HCT116 (cell line): ENCODE measurements around the gene FNIP2. TPM values are rescaled to one million over a fixed set of nuclear protein-coding genes. Genes with fewer than 3 reads are reported as not detected.

Experiments used
- ATAC-seq: fragments of 200-7000 bp; cut with Tn5 transposase; 2 replicates; pipeline ENCODE4 v1.9.1; 2020; ENCODE audit warnings: mild to moderate bottlenecking, moderate library complexity
- BruUV-seq: library from RNA; stranded (reverse); fragments of 400-500 nt; replicated peaks from 2 replicates; lab custom pipeline; 2021; lab: Mats Ljungman, UMichigan
- CTCF ChIA-PET: fragments of 300-600 bp; sonication (Branson Sonifier 250); formaldehyde crosslinking; loops from one replicate; lab custom pipeline; 2021; ENCODE audit warnings: antibody characterized with exemption; lab: Charles Lee
- POLR2A ChIA-PET: fragments of 300-600, 350-600 bp; sonication (Branson Sonifier 250); formaldehyde crosslinking; loops from one replicate; lab custom pipeline; 2021; ENCODE audit warnings: antibody characterized with exemption; lab: Charles Lee
- RAD21 ChIA-PET, 2 experiments: fragments of 300-600 bp; sonication (Branson Sonifier 250); formaldehyde crosslinking; loops; one replicate each; lab custom pipeline; 2023; ENCODE audit warnings: low total read pairs in 2 of 2; ENCODE audit not compliant: uncharacterized antibody in 2 of 2, unreplicated experiment in 2 of 2, low non-redundant PET in 1 of 2; lab: Charles Lee
- DNase-seq: peaks from one replicate; pipeline ENCODE4 v3.0.0-alpha.2; 2010; ENCODE audit warnings: low read depth, low spot score
- H2AFZ ChIP-seq: fragments of 200-600 bp; shearing (Covaris generic), sonication (generic); 2 replicates; pipeline ENCODE4 v1.6.1; 2017; ENCODE audit warnings: low read depth, mixed run types, mixed read lengths, antibody characterized with exemption, low read length; ENCODE audit not compliant: poor library complexity, severe bottlenecking
- H3K27ac ChIP-seq: 2 replicates; pipeline ENCODE4 v1.5.1; 2012; ENCODE audit warnings: low read depth, low read length
- H3K27me3 ChIP-seq: fragments of 200-600 bp; sonication (generic); 2 replicates; pipeline ENCODE4 v1.6.1; 2016; ENCODE audit warnings: mixed run types, low read length, mixed read lengths; ENCODE audit not compliant: insufficient read depth
- H3K36me3 ChIP-seq, 2 experiments: fragments of 200-500 bp in 1 of 2; fragments of 200-600 bp in 1 of 2; sonication (Bioruptor generic) in 1 of 2; sonication (generic) in 1 of 2; 2 replicates each; pipeline versions ENCODE4 v1.5.1 to v1.6.1; 2014 to 2016; ENCODE audit warnings: low read length in 2 of 2, inconsistent platforms in 1 of 2, mixed read lengths in 1 of 2, mixed run types in 1 of 2; ENCODE audit not compliant: insufficient read depth in 2 of 2, control insufficient read depth in 1 of 2
- H3K4me1 ChIP-seq, 2 experiments: fragments of 200-600 bp in 1 of 2; sonication (generic) in 1 of 2; 2 replicates each; pipeline versions ENCODE4 v1.5.1 to v1.6.1; 2012 to 2017; ENCODE audit warnings: low read length in 2 of 2, inconsistent platforms in 1 of 2, mild to moderate bottlenecking in 1 of 2, mixed read lengths in 1 of 2, mixed run types in 1 of 2, moderate library complexity in 1 of 2; ENCODE audit not compliant: insufficient read depth in 2 of 2, control insufficient read depth in 1 of 2
- H3K4me2 ChIP-seq: fragments of 200-600 bp; sonication (generic); 2 replicates; pipeline ENCODE4 v1.6.1; 2017; ENCODE audit warnings: mixed run types, low read length, mixed read lengths
- H3K4me3 ChIP-seq, 2 experiments: fragments of 200-600 bp in 1 of 2; sonication (generic) in 1 of 2; replicated peaks in 1 of 2; 2 replicates each; pipeline ENCODE4 v1.5.1; 2011 to 2016; ENCODE audit warnings: low read length in 2 of 2, control low read depth in 1 of 2, low read depth in 1 of 2, mild to moderate bottlenecking in 1 of 2, mixed read lengths in 1 of 2, mixed run types in 1 of 2
- H3K79me2 ChIP-seq: fragments of 200-600 bp; sonication (generic); 2 replicates; pipeline ENCODE4 v1.6.1; 2017; ENCODE audit warnings: mild to moderate bottlenecking, mixed run types, low read length, moderate library complexity, mixed read lengths; ENCODE audit not compliant: insufficient read depth
- H3K9ac ChIP-seq: fragments of 200-600 bp; sonication (generic); 2 replicates; pipeline ENCODE4 v1.6.1; 2016; ENCODE audit warnings: low read length, mixed read lengths
- H3K9me2 ChIP-seq: fragments of 200-600 bp; sonication (generic), shearing (Covaris generic); 2 replicates; pipeline ENCODE4 v1.6.1; 2017; ENCODE audit warnings: mixed run types, mild to moderate bottlenecking, moderate library complexity; ENCODE audit not compliant: insufficient read depth
- H3K9me3 ChIP-seq, 2 experiments: fragments of 200-500 bp in 1 of 2; fragments of 200-600 bp in 1 of 2; sonication (Bioruptor generic) in 1 of 2; sonication (generic) in 1 of 2; 2 replicates each; pipeline ENCODE4 v1.6.1; 2014 to 2017; ENCODE audit warnings: low read length in 2 of 2, mixed read lengths in 2 of 2, inconsistent platforms in 1 of 2, low read depth in 1 of 2, mild to moderate bottlenecking in 1 of 2, mixed run types in 1 of 2, moderate library complexity in 1 of 2; ENCODE audit not compliant: control insufficient read depth in 1 of 2, insufficient read depth in 1 of 2
- H4K20me1 ChIP-seq: fragments of 200-600 bp; sonication (generic), shearing (Covaris generic); 2 replicates; pipeline ENCODE4 v1.6.1; 2017; ENCODE audit warnings: mixed run types, mild to moderate bottlenecking, moderate library complexity; ENCODE audit not compliant: insufficient read depth
- EZH2 ChIP-seq: fragments of 200-600 bp; sonication (generic); IDR thresholded peaks from 2 replicates; pipeline ENCODE4 v1.6.1; 2017; ENCODE audit warnings: antibody characterized with exemption, mixed run types
- EZH2phosphoT487 ChIP-seq: fragments of 200-600 bp; IDR thresholded peaks from 2 replicates; pipeline ENCODE4 v1.6.1; 2018; ENCODE audit warnings: antibody characterized with exemption, borderline replicate concordance
- FOSL1 ChIP-seq: IDR thresholded peaks from 2 replicates; pipeline ENCODE4 v1.6.1; 2012; ENCODE audit warnings: low read depth
- JUND ChIP-seq: IDR thresholded peaks from 2 replicates; pipeline ENCODE4 v1.6.1; 2012
- POLR2AphosphoS5 ChIP-seq: IDR thresholded peaks from 2 replicates; pipeline ENCODE4 v1.6.1; 2011; ENCODE audit warnings: mild to moderate bottlenecking, low read depth, low read length, moderate library complexity
- SP1 ChIP-seq: IDR thresholded peaks from 2 replicates; pipeline ENCODE4 v1.6.1; 2012; ENCODE audit warnings: low read depth
- YY1 ChIP-seq: IDR thresholded peaks from 2 replicates; pipeline ENCODE4 v1.6.1; 2011; ENCODE audit warnings: low read length, low read depth, moderate library complexity, mild to moderate bottlenecking; ENCODE audit not compliant: insufficient replicate concordance; ENCODE audit errors: extremely low read depth
- ZNF274 ChIP-seq: fragments of 200-500 bp; sonication (Bioruptor generic); IDR thresholded peaks from 2 replicates; pipeline ENCODE4 v1.6.1; 2014; ENCODE audit warnings: mild to moderate bottlenecking, low read depth, low read length, inconsistent platforms
- intact Hi-C: fragments of 100-400 bp; cut with micrococcal nuclease; formaldehyde crosslinking; loops from 2 replicates; pipeline ENCODE4 v1.10.0; 2022
- total RNA-seq: library from RNA; stranded (reverse); gene quantifications from one replicate; pipeline ENCODE4 v1.2.1, GENCODE V29; 2021; ENCODE audit not compliant: unreplicated experiment
- TF ChIP-seq, protein P1 (sequence below): IDR thresholded peaks from 2 replicates; pipeline ENCODE4 v1.6.1; 2012
- TF ChIP-seq, protein P2 (sequence below), 3 experiments: fragments of 200-600 bp in 1 of 3; sonication (generic) in 1 of 3; IDR thresholded peaks in 2 of 3; conservative IDR thresholded peaks in 1 of 3; 2 replicates each; pipeline ENCODE4 v1.5.1; 2012 to 2017; ENCODE audit warnings: low read depth in 2 of 3, low read length in 2 of 3, antibody characterized with exemption in 1 of 3, borderline replicate concordance in 1 of 3, control low read depth in 1 of 3, mild to moderate bottlenecking in 1 of 3, mixed read lengths in 1 of 3, mixed run types in 1 of 3, moderate library complexity in 1 of 3; ENCODE audit not compliant: insufficient read depth in 1 of 3
- TF ChIP-seq, protein P3 (sequence below): IDR thresholded peaks from 2 replicates; pipeline ENCODE4 v1.6.1; 2012; ENCODE audit warnings: low read depth
- TF ChIP-seq, protein P4 (sequence below): IDR thresholded peaks from 2 replicates; pipeline ENCODE4 v1.6.1; 2011; ENCODE audit warnings: mild to moderate bottlenecking, low read length, moderate library complexity; ENCODE audit not compliant: insufficient replicate concordance; ENCODE audit errors: extremely low read depth

FNIP2 gene
- total RNA-seq, 1 experiment from 2014 or later, result 4.8 TPM

DNA sequence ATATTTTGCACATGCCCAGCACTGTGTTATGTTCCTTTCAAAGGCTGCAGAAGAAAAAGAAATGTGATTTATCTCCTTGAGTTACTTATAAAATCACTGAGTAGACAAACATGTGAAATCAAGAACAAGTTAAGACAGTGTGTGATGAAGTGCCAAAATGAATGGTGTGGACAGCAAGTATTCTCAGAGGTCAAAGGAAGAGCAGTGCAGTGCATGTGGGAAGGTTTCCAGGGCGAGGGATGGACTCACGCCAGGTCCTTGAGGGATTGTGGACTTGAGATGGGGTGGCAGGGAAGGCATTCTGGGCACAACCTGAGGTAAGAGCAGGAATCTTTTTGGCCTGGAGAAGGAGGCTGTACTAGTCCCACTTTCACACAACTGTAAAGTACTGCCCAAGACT, 115.5 kb downstream of the FNIP2 start:
- no peak overlapping the region for H3K4me2 ChIP-seq
- DNase-seq (no peak), ATAC-seq (no peak)
- no peaks in the 10 kb centered on the region for H3K4me1 ChIP-seq
- no peak for TF ChIP-seq FOSL1
- TF ChIP-seq, protein P1, sequence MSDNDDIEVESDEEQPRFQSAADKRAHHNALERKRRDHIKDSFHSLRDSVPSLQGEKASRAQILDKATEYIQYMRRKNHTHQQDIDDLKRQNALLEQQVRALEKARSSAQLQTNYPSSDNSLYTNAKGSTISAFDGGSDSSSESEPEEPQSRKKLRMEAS, result no peak
- TF ChIP-seq POLR2AphosphoS5, result no peak
- TF ChIP-seq JUND, result no peak
- no peak for TF ChIP-seq YY1
- TF ChIP-seq EZH2, result no peak
- TF ChIP-seq, protein P2, sequence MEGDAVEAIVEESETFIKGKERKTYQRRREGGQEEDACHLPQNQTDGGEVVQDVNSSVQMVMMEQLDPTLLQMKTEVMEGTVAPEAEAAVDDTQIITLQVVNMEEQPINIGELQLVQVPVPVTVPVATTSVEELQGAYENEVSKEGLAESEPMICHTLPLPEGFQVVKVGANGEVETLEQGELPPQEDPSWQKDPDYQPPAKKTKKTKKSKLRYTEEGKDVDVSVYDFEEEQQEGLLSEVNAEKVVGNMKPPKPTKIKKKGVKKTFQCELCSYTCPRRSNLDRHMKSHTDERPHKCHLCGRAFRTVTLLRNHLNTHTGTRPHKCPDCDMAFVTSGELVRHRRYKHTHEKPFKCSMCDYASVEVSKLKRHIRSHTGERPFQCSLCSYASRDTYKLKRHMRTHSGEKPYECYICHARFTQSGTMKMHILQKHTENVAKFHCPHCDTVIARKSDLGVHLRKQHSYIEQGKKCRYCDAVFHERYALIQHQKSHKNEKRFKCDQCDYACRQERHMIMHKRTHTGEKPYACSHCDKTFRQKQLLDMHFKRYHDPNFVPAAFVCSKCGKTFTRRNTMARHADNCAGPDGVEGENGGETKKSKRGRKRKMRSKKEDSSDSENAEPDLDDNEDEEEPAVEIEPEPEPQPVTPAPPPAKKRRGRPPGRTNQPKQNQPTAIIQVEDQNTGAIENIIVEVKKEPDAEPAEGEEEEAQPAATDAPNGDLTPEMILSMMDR (IDR thresholded peaks at IDR 0.05 in 2 of 3, conservative IDR thresholded peaks at IDR 0.05 in 1 of 3; ENCODE audit: borderline replicate concordance in 1 of 3, insufficient read depth in 1 of 3, low read depth in 2 of 3, low read length in 2 of 3), result no peak
- TF ChIP-seq, protein P3, sequence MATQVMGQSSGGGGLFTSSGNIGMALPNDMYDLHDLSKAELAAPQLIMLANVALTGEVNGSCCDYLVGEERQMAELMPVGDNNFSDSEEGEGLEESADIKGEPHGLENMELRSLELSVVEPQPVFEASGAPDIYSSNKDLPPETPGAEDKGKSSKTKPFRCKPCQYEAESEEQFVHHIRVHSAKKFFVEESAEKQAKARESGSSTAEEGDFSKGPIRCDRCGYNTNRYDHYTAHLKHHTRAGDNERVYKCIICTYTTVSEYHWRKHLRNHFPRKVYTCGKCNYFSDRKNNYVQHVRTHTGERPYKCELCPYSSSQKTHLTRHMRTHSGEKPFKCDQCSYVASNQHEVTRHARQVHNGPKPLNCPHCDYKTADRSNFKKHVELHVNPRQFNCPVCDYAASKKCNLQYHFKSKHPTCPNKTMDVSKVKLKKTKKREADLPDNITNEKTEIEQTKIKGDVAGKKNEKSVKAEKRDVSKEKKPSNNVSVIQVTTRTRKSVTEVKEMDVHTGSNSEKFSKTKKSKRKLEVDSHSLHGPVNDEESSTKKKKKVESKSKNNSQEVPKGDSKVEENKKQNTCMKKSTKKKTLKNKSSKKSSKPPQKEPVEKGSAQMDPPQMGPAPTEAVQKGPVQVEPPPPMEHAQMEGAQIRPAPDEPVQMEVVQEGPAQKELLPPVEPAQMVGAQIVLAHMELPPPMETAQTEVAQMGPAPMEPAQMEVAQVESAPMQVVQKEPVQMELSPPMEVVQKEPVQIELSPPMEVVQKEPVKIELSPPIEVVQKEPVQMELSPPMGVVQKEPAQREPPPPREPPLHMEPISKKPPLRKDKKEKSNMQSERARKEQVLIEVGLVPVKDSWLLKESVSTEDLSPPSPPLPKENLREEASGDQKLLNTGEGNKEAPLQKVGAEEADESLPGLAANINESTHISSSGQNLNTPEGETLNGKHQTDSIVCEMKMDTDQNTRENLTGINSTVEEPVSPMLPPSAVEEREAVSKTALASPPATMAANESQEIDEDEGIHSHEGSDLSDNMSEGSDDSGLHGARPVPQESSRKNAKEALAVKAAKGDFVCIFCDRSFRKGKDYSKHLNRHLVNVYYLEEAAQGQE, result no peak
- no peak for TF ChIP-seq SP1
- no peak for TF ChIP-seq EZH2phosphoT487
- TF ChIP-seq, protein P4, sequence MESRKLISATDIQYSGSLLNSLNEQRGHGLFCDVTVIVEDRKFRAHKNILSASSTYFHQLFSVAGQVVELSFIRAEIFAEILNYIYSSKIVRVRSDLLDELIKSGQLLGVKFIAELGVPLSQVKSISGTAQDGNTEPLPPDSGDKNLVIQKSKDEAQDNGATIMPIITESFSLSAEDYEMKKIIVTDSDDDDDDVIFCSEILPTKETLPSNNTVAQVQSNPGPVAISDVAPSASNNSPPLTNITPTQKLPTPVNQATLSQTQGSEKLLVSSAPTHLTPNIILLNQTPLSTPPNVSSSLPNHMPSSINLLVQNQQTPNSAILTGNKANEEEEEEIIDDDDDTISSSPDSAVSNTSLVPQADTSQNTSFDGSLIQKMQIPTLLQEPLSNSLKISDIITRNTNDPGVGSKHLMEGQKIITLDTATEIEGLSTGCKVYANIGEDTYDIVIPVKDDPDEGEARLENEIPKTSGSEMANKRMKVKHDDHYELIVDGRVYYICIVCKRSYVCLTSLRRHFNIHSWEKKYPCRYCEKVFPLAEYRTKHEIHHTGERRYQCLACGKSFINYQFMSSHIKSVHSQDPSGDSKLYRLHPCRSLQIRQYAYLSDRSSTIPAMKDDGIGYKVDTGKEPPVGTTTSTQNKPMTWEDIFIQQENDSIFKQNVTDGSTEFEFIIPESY, result no peak
- TF ChIP-seq ZNF274, result no peak
- H3K27me3 ChIP-seq, result no peaks in the 10 kb centered on the region
- no peak overlapping the region for H3K9ac ChIP-seq
- intact Hi-C loops, result no loop called here
- H3K79me2 ChIP-seq, result no peaks in the 10 kb centered on the region
- POLR2A ChIA-PET, result no interaction called here
- no peaks in the 10 kb centered on the region for H3K9me2 ChIP-seq
- RAD21 ChIA-PET, result no interaction called here
- no peak overlapping the region for H2AFZ ChIP-seq
- H3K36me3 ChIP-seq, result no peaks in the 10 kb centered on the region
- no peaks in the 10 kb centered on the region for H3K9me3 ChIP-seq
- H3K27ac ChIP-seq, result no peak overlapping the region
- no peak overlapping the region for H3K4me3 ChIP-seq
- CTCF ChIA-PET, result no interaction called here
- no TSS peak for BruUV-seq
- H4K20me1 ChIP-seq, result no peaks in the 10 kb centered on the region
